ENCODE data around the gene LHX3. TPM values are rescaled to one million over a fixed set of nuclear protein-coding genes. Genes with fewer than 3 reads are reported as not detected.
"Not testable (repeated sequence)": the region's sequence is repeated elsewhere in the genome, so short reads cannot be mapped to it uniquely, and the experiment has no call there.

LHX3 gene
- total RNA-seq, 6 experiments from 2014 or later = not detected

GRCh38 chr9:136239135-136239982 is 34.4 kb upstream of the LHX3 start:
- ATAC-seq (no peak), DNase-seq (no peak)
- intact Hi-C loops (cut with DNase I) = no loop called here
- H3K27me3 ChIP-seq = no peaks in the 10 kb centered on the region
- 86% methylated on average over 15 of the region's 25 CpGs for WGBS (ENCODE audit: insufficient coverage, low coverage, low lambda C conversion rate, missing lambda C conversion rate)
- no peak overlapping the region for H3K4me3 ChIP-seq
- TF ChIP-seq POLR2A (IDR thresholded peaks at IDR 0.05) = no peak
- TF ChIP-seq CTCF (IDR thresholded peaks at IDR 0.05) = no peak
- peaks cover 0 to 8% (median 1%) of the 10 kb centered on the region in 4 donors for H3K4me1 ChIP-seq
- H3K27ac ChIP-seq = no peak overlapping the region
- no peaks in the 10 kb centered on the region for H3K9me3 ChIP-seq
- H3K36me3 ChIP-seq = no peaks in the 10 kb centered on the region

- Histone ChIP-seq H3K4me1 (peaks cover 0 to 4% (median 0%) of the 10 kb centered on the region in 4 donors), H3K36me3 (no peaks in the 10 kb centered on the region), H3K27ac (no peak overlapping the region), H3K4me3 (no peak overlapping the region), H3K9me3 (no peaks in the 10 kb centered on the region), H3K27me3 (no peaks in the 10 kb centered on the region)
- TF ChIP-seq CTCF (IDR thresholded peaks at IDR 0.05) = no peak
- no peak for TF ChIP-seq POLR2A (IDR thresholded peaks at IDR 0.05)
- DNase-seq (no peak), ATAC-seq (no peak)
- intact Hi-C loops (cut with DNase I) = no loop called here
- 89% methylated on average over 4 of the region's 12 CpGs for WGBS (ENCODE audit: insufficient coverage, low coverage, low lambda C conversion rate, missing lambda C conversion rate)
Observed at GRCh38 chr9:136238342-136238732, 33.4 kb upstream of the LHX3 start.

GRCh38 chr9:136237486-136238341 is 32.8 kb upstream of the LHX3 start:
- no peak overlapping the region for H3K27ac ChIP-seq
- no peaks in the 10 kb centered on the region for H3K9me3 ChIP-seq
- intact Hi-C loops (cut with DNase I) = no loop called here
- no peaks in the 10 kb centered on the region for H3K36me3 ChIP-seq
- H3K27me3 ChIP-seq = no peaks in the 10 kb centered on the region
- DNase-seq (no peak), ATAC-seq (peak in 1 of 4 donors; percentile 10)
- 88% methylated on average over 11 of the region's 32 CpGs for WGBS (ENCODE audit: insufficient coverage, low coverage, low lambda C conversion rate, missing lambda C conversion rate)
- H3K4me3 ChIP-seq = no peak overlapping the region
- H3K4me1 ChIP-seq = peaks cover 0 to 3% (median 0%) of the 10 kb centered on the region in 4 donors
- no peak for TF ChIP-seq CTCF (IDR thresholded peaks at IDR 0.05)
- TF ChIP-seq POLR2A (IDR thresholded peaks at IDR 0.05) = no peak

GRCh38 chr9:136236471-136237410 is 31.8 kb upstream of the LHX3 start:
- ATAC-seq; H3K36me3 ChIP-seq; H3K4me1 ChIP-seq; H3K27me3 ChIP-seq; DNase-seq; intact Hi-C loops (cut with DNase I); H3K4me3 ChIP-seq; H3K27ac ChIP-seq; H3K9me3 ChIP-seq: not testable (repeated sequence)
- WGBS (ENCODE audit: insufficient coverage, low coverage, low lambda C conversion rate, missing lambda C conversion rate) = 98% methylated on average over 6 of the region's 43 CpGs
